Trophoblast cell (in vitro differentiated cells and primary cell): Measurements from ENCODE around the gene F5.

Experiments
- DNase-seq, 2 donors: peaks; one replicate each; pipeline ENCODE4 v3.0.0-alpha.2; 2016
- H2AFZ ChIP-seq: 2 replicates; pipeline ENCODE4 v1.6.1; 2013; ENCODE audit warnings: low read length, moderate library complexity, mild to moderate bottlenecking; ENCODE audit not compliant: insufficient read depth, poor library complexity
- H2AK5ac ChIP-seq: 2 replicates; pipeline ENCODE4 v1.6.1; 2013; ENCODE audit warnings: mild to moderate bottlenecking, low read length
- H2BK120ac ChIP-seq: 2 replicates; pipeline ENCODE4 v1.6.1; 2013; ENCODE audit warnings: low read length, mild to moderate bottlenecking, moderate library complexity; ENCODE audit not compliant: insufficient read depth, poor library complexity
- H2BK12ac ChIP-seq: 2 replicates; pipeline ENCODE4 v1.6.1; 2013; ENCODE audit warnings: mild to moderate bottlenecking, low read length, moderate library complexity
- H2BK5ac ChIP-seq: 2 replicates; pipeline ENCODE4 v1.6.1; 2013; ENCODE audit warnings: low read length, low read depth, moderate library complexity, mild to moderate bottlenecking; ENCODE audit not compliant: poor library complexity
- H3K14ac ChIP-seq: 2 replicates; pipeline ENCODE4 v1.6.1; 2013; ENCODE audit warnings: mild to moderate bottlenecking, low read length
- H3K18ac ChIP-seq: 2 replicates; pipeline ENCODE4 v1.6.1; 2013; ENCODE audit warnings: mild to moderate bottlenecking, low read length
- H3K23ac ChIP-seq: 2 replicates; pipeline ENCODE4 v1.6.1; 2013; ENCODE audit warnings: low read length
- H3K27ac ChIP-seq: 2 replicates; pipeline ENCODE4 v1.5.1; 2013; ENCODE audit warnings: low read depth, mild to moderate bottlenecking, inconsistent platforms, low read length, moderate library complexity
- H3K27me3 ChIP-seq: 2 replicates; pipeline ENCODE4 v1.6.1; 2013; ENCODE audit warnings: inconsistent platforms, mild to moderate bottlenecking, low read length, moderate library complexity; ENCODE audit not compliant: insufficient read depth
- H3K36me3 ChIP-seq, 2 experiments: 1 replicate in 1 of 2; 2 replicates in 1 of 2; pipeline ENCODE4 v1.6.1; 2013; ENCODE audit warnings: low read length in 2 of 2, mild to moderate bottlenecking in 2 of 2, moderate library complexity in 1 of 2; ENCODE audit not compliant: insufficient read depth in 2 of 2, control insufficient read depth in 1 of 2
- H3K4ac ChIP-seq: 2 replicates; pipeline ENCODE4 v1.6.1; 2013; ENCODE audit warnings: low read depth, mild to moderate bottlenecking, low read length, moderate library complexity
- H3K4me1 ChIP-seq, 2 experiments: 1 replicate in 1 of 2; 2 replicates in 1 of 2; pipeline ENCODE4 v1.6.1; 2013; ENCODE audit warnings: low read length in 2 of 2, mild to moderate bottlenecking in 2 of 2, moderate library complexity in 1 of 2; ENCODE audit not compliant: insufficient read depth in 2 of 2, control insufficient read depth in 1 of 2
- H3K4me2 ChIP-seq: 2 replicates; pipeline ENCODE4 v1.6.1; 2013; ENCODE audit warnings: inconsistent platforms, mild to moderate bottlenecking, low read length, moderate library complexity
- H3K4me3 ChIP-seq: 2 replicates; pipeline ENCODE4 v1.5.1; 2013; ENCODE audit warnings: mild to moderate bottlenecking, low read depth, low read length, inconsistent platforms
- H3K79me1 ChIP-seq: one replicate; pipeline ENCODE4 v1.6.1; 2013; ENCODE audit warnings: low read length
- H3K79me2 ChIP-seq: 2 replicates; pipeline ENCODE4 v1.6.1; 2013; ENCODE audit warnings: low read length, mild to moderate bottlenecking; ENCODE audit not compliant: control insufficient read depth, insufficient read depth, poor library complexity
- H3K9ac ChIP-seq: 2 replicates; pipeline ENCODE4 v1.6.1; 2013; ENCODE audit warnings: mild to moderate bottlenecking, low read length
- H3K9me3 ChIP-seq: 2 replicates; pipeline ENCODE4 v1.6.1; 2013; ENCODE audit warnings: low read depth, mild to moderate bottlenecking, control low read depth, inconsistent platforms, low read length; ENCODE audit not compliant: insufficient read depth
- H4K12ac ChIP-seq: 2 replicates; pipeline ENCODE4 v1.6.1; 2013; ENCODE audit warnings: low read depth, mild to moderate bottlenecking, low read length, moderate library complexity
- H4K8ac ChIP-seq: 2 replicates; pipeline ENCODE4 v1.6.1; 2013; ENCODE audit warnings: low read depth, mild to moderate bottlenecking, low read length, moderate library complexity
- H4K91ac ChIP-seq: one replicate; pipeline ENCODE4 v1.6.1; 2013; ENCODE audit warnings: low read depth, mild to moderate bottlenecking, low read length, moderate library complexity
- WGBS: extraction: QIAGEN DNeasy Blood & Tissue Kit; methylation state at CpG from one replicate; pipeline ENCODE4 v1.1.7; 2013; ENCODE audit warnings: missing lambda C conversion rate; ENCODE audit not compliant: insufficient read length, insufficient coverage; ENCODE audit errors: extremely low coverage; 5-methylcytosine and 5-hydroxymethylcytosine counted together

Gene F5

GRCh38 chr1:169487133-169487532 is 99.1 kb downstream of the F5 start:
- Histone ChIP-seq H4K8ac (no peak overlapping the region), H3K4me1 (peaks cover 6 to 16% of the 10 kb centered on the region in 2 experiments), H3K79me1 (peaks cover 11% of the 10 kb centered on the region), H2AFZ (no peak overlapping the region), H2BK12ac (no peak overlapping the region), H3K27ac (no peak overlapping the region), H3K27me3 (no peaks in the 10 kb centered on the region), H3K9ac (no peak overlapping the region), H3K14ac (no peak overlapping the region), H3K79me2 (peaks cover 11% of the 10 kb centered on the region), H4K91ac (no peak overlapping the region), H3K23ac (no peak overlapping the region), H3K18ac (no peak overlapping the region), H2BK5ac (no peak overlapping the region), H3K4me3 (no peak overlapping the region), H2BK120ac (no peak overlapping the region), H3K4ac (no peak overlapping the region), H2AK5ac (no peak overlapping the region), H3K36me3 (no peaks in the 10 kb centered on the region), H3K9me3 (peaks cover 3% of the 10 kb centered on the region), H4K12ac (no peak overlapping the region), H3K4me2 (peak overlapping the region; percentile 72)
- WGBS, result no CpG with 5 or more reads among the region's 5 CpGs
- DNase-seq, result no peak

GRCh38 chr1:169486281-169487051 is 99.8 kb downstream of the F5 start:
- H3K36me3 ChIP-seq, result no peaks in the 10 kb centered on the region
- H3K4me3 ChIP-seq, result peak overlapping the region; percentile 63
- peak overlapping the region; percentile 1 for H3K4ac ChIP-seq
- H3K27ac ChIP-seq, result peak overlapping the region; percentile 93
- H3K9ac ChIP-seq, result peak overlapping the region; percentile 5
- H4K12ac ChIP-seq, result peak overlapping the region; percentile 85
- peak; percentile 12 to 59 for DNase-seq
- peaks cover 6 to 13% of the 10 kb centered on the region in 2 experiments for H3K4me1 ChIP-seq
- H2BK120ac ChIP-seq, result peak overlapping the region; percentile 39
- peak overlapping the region; percentile 37 for H3K18ac ChIP-seq
- H4K8ac ChIP-seq, result peak overlapping the region; percentile 55
- H2BK12ac ChIP-seq, result no peak overlapping the region
- H3K27me3 ChIP-seq, result no peaks in the 10 kb centered on the region
- peaks cover 11% of the 10 kb centered on the region for H3K79me1 ChIP-seq
- H3K4me2 ChIP-seq, result peak overlapping the region; percentile 72
- H4K91ac ChIP-seq, result peak overlapping the region; percentile 74
- WGBS, result no CpG with 5 or more reads among the region's 14 CpGs
- H3K79me2 ChIP-seq, result peaks cover 11% of the 10 kb centered on the region
- peaks cover 2% of the 10 kb centered on the region for H3K9me3 ChIP-seq
- H2AFZ ChIP-seq, result peak overlapping the region; percentile 95
- H2AK5ac ChIP-seq, result no peak overlapping the region
- H3K23ac ChIP-seq, result no peak overlapping the region
- peak overlapping the region; percentile 94 for H2BK5ac ChIP-seq
- H3K14ac ChIP-seq, result peak overlapping the region; percentile 55

- no peaks in the 10 kb centered on the region for H3K27me3 ChIP-seq
- H3K4me3 ChIP-seq, result peak within 1 kb of the TSS; percentile 96
- H3K4me2 ChIP-seq, result peak within 1 kb of the TSS; percentile 72
- H3K27ac ChIP-seq, result peak within 1 kb of the TSS; percentile 98
- peak within 1 kb of the TSS; percentile 94 for H3K9ac ChIP-seq
- peaks cover 6 to 13% of the 10 kb centered on the region in 2 experiments for H3K4me1 ChIP-seq
- H3K4ac ChIP-seq, result peak within 1 kb of the TSS; percentile 50
- peak; percentile 99 for DNase-seq
- peak within 1 kb of the TSS; percentile 92 for H3K14ac ChIP-seq
- H2BK12ac ChIP-seq, result peak within 1 kb of the TSS; percentile 52
- peaks cover 11% of the 10 kb centered on the region for H3K79me1 ChIP-seq
- H4K12ac ChIP-seq, result peak within 1 kb of the TSS; percentile 85
- peak within 1 kb of the TSS; percentile 94 for H2BK5ac ChIP-seq
- H4K8ac ChIP-seq, result peak within 1 kb of the TSS; percentile 62
- H3K36me3 ChIP-seq, result no peaks in the 10 kb centered on the region
- WGBS, result no CpG with 5 or more reads among the region's 85 CpGs
- peaks cover 2% of the 10 kb centered on the region for H3K9me3 ChIP-seq
- H2AK5ac ChIP-seq, result peak within 1 kb of the TSS; percentile 72
- H3K18ac ChIP-seq, result peak within 1 kb of the TSS; percentile 50
- H2BK120ac ChIP-seq, result peak within 1 kb of the TSS; percentile 67
- H3K23ac ChIP-seq, result no peak within 1 kb of the TSS
- peak within 1 kb of the TSS; percentile 95 for H2AFZ ChIP-seq
- peaks cover 11% of the 10 kb centered on the region for H3K79me2 ChIP-seq
- peak within 1 kb of the TSS; percentile 74 for H4K91ac ChIP-seq
These were observed 100.6 kb downstream of the F5 start, which contains the start of gene SLC19A2 for GRCh38 chr1:169485431-169486280. Gene SLC19A2 (minus strand): TSS chr1:169485944. CDS start chr1:169485766, 178 bp downstream.

- peaks cover 11% of the 10 kb centered on the region for H3K79me2 ChIP-seq
- DNase-seq, result peak; percentile 56 to 66
- WGBS, result no CpG with 5 or more reads among the region's 15 CpGs
- H3K4ac ChIP-seq, result peak overlapping the region; percentile 36
- H4K91ac ChIP-seq, result peak overlapping the region; percentile 71
- H4K12ac ChIP-seq, result no peak overlapping the region
- H2BK5ac ChIP-seq, result peak overlapping the region; percentile 88
- no peak overlapping the region for H2AK5ac ChIP-seq
- peak overlapping the region; percentile 67 for H2BK120ac ChIP-seq
- H3K36me3 ChIP-seq, result no peaks in the 10 kb centered on the region
- peak overlapping the region; percentile 96 for H3K4me3 ChIP-seq
- peak overlapping the region; percentile 94 for H3K9ac ChIP-seq
- H2AFZ ChIP-seq, result peak overlapping the region; percentile 34
- peaks cover 2% of the 10 kb centered on the region for H3K9me3 ChIP-seq
- H3K14ac ChIP-seq, result peak overlapping the region; percentile 92
- no peaks in the 10 kb centered on the region for H3K27me3 ChIP-seq
- peaks cover 11% of the 10 kb centered on the region for H3K79me1 ChIP-seq
- H3K27ac ChIP-seq, result peak overlapping the region; percentile 98
- no peak overlapping the region for H2BK12ac ChIP-seq
- peak overlapping the region; percentile 50 for H3K18ac ChIP-seq
- H3K4me1 ChIP-seq, result peaks cover 6 to 13% of the 10 kb centered on the region in 2 experiments
- H4K8ac ChIP-seq, result peak overlapping the region; percentile 62
- no peak overlapping the region for H3K23ac ChIP-seq
- H3K4me2 ChIP-seq, result peak overlapping the region; percentile 68
These were observed 101.4 kb downstream of the F5 start for GRCh38 chr1:169484683-169485430.
